Mammary epithelial cell (primary cell): ENCODE measurements around the gene RBM28.

Experiments
- CTCF ChIP-seq, 2 donors: IDR thresholded peaks in 1 of 2; conservative IDR thresholded peaks in 1 of 2; 2 replicates each; pipeline ENCODE4 v1.5.1; 2011 to 2012; ENCODE audit warnings: inconsistent platforms in 2 of 2, low read length in 2 of 2, mild to moderate bottlenecking in 2 of 2, control low read depth in 1 of 2, low read depth in 1 of 2; ENCODE audit not compliant: insufficient read depth in 1 of 2; ENCODE audit errors: extremely low read depth in 1 of 2
- EZH2 ChIP-seq: IDR thresholded peaks from 2 replicates; pipeline ENCODE4 v1.6.1; 2012; ENCODE audit warnings: low read length, inconsistent platforms, borderline replicate concordance

GRCh38 chr7:128284102-128284501 lies 59.6 kb downstream of the RBM28 start:
- TF ChIP-seq CTCF (conservative IDR thresholded peaks at IDR 0.05 in 1 of 2, IDR thresholded peaks at IDR 0.05 in 1 of 2; ENCODE audit: extremely low read depth in 1 of 2, insufficient read depth in 1 of 2, low read depth in 1 of 2, low read length in 2 of 2), result no peak
- TF ChIP-seq EZH2, result no peak
